ENCODE measurements around the gene RBCK1. TPM values are rescaled to one million over a fixed set of nuclear protein-coding genes. Genes with fewer than 3 reads are reported as not detected.

The RBCK1 gene
- total RNA-seq, 1 donor from 2014 or later = 111 TPM

- Mint-ChIP-seq H3K4me1 (peaks cover 24% of the 10 kb centered on the region), H3K36me3 (peaks cover 32% of the 10 kb centered on the region), H3K9me3 (peaks cover 16% of the 10 kb centered on the region), H3K27ac (peak overlapping the region; percentile 94), H3K4me3 (peak overlapping the region; percentile 83), H3K27me3 (ENCODE audit: low read depth) (no peaks in the 10 kb centered on the region)
- no peak for DNase-seq (ENCODE audit: low spot score in 2 of 2, unreplicated experiment in 2 of 2)
- TF ChIP-seq CTCF (IDR thresholded peaks at IDR 0.05; ENCODE audit: unreplicated experiment) = no peak
Observed at GRCh38 chr20:409697-410559, 1.8 kb downstream of the RBCK1 start.

- no peak for DNase-seq (ENCODE audit: low spot score in 2 of 2, unreplicated experiment in 2 of 2)
- H3K9me3 Mint-ChIP-seq = peaks cover 13% of the 10 kb centered on the region
- H3K4me3 Mint-ChIP-seq = no peak overlapping the region
- TF ChIP-seq CTCF (IDR thresholded peaks at IDR 0.05; ENCODE audit: unreplicated experiment) = no peak
- peaks cover 21% of the 10 kb centered on the region for H3K4me1 Mint-ChIP-seq
- no peak overlapping the region for H3K27ac Mint-ChIP-seq
- H3K36me3 Mint-ChIP-seq = peaks cover 47% of the 10 kb centered on the region
- no peaks in the 10 kb centered on the region for H3K27me3 Mint-ChIP-seq (ENCODE audit: low read depth)
Observed at GRCh38 chr20:412081-412480, 4.0 kb downstream of the RBCK1 start.

- no peak overlapping the region for H3K27ac Mint-ChIP-seq
- no peak for DNase-seq (ENCODE audit: low spot score in 2 of 2, unreplicated experiment in 2 of 2)
- no peak for TF ChIP-seq CTCF (IDR thresholded peaks at IDR 0.05; ENCODE audit: unreplicated experiment)
- peaks cover 12% of the 10 kb centered on the region for H3K4me1 Mint-ChIP-seq
- no peaks in the 10 kb centered on the region for H3K27me3 Mint-ChIP-seq (ENCODE audit: low read depth)
- peaks cover 13% of the 10 kb centered on the region for H3K9me3 Mint-ChIP-seq
- no peak overlapping the region for H3K4me3 Mint-ChIP-seq
- H3K36me3 Mint-ChIP-seq = peaks cover 52% of the 10 kb centered on the region
Observed at GRCh38 chr20:414161-414560, 6.1 kb downstream of the RBCK1 start.

- Mint-ChIP-seq H3K27me3 (ENCODE audit: low read depth) (no peaks in the 10 kb centered on the region), H3K9me3 (peaks cover 13% of the 10 kb centered on the region), H3K36me3 (peaks cover 42% of the 10 kb centered on the region), H3K4me1 (no peaks in the 10 kb centered on the region), H3K27ac (no peak overlapping the region), H3K4me3 (no peak overlapping the region)
- DNase-seq (ENCODE audit: low spot score in 2 of 2, unreplicated experiment in 2 of 2) = no peak
- TF ChIP-seq CTCF (IDR thresholded peaks at IDR 0.05; ENCODE audit: unreplicated experiment) = no peak
Observed at GRCh38 chr20:415820-416322, 7.8 kb downstream of the RBCK1 start.

- no peak for TF ChIP-seq CTCF (IDR thresholded peaks at IDR 0.05; ENCODE audit: unreplicated experiment)
- Mint-ChIP-seq H3K36me3 (peaks cover 44% of the 10 kb centered on the region), H3K9me3 (peaks cover 8% of the 10 kb centered on the region), H3K4me3 (no peak overlapping the region), H3K4me1 (no peaks in the 10 kb centered on the region), H3K27ac (no peak overlapping the region), H3K27me3 (ENCODE audit: low read depth) (no peaks in the 10 kb centered on the region)
- DNase-seq (ENCODE audit: low spot score in 2 of 2, unreplicated experiment in 2 of 2) = no peak
Observed at GRCh38 chr20:416950-417800, 9.1 kb downstream of the RBCK1 start.

All from mesothelial cell of epicardium (in vitro differentiated cells).